GM04503 (cell line): ENCODE data around the gene FUT7.

Source experiments
- DNase-seq: peaks from one replicate; pipeline ENCODE4 v3.0.0-alpha.2; 2012; ENCODE audit warnings: low read depth

The FUT7 gene

DNA sequence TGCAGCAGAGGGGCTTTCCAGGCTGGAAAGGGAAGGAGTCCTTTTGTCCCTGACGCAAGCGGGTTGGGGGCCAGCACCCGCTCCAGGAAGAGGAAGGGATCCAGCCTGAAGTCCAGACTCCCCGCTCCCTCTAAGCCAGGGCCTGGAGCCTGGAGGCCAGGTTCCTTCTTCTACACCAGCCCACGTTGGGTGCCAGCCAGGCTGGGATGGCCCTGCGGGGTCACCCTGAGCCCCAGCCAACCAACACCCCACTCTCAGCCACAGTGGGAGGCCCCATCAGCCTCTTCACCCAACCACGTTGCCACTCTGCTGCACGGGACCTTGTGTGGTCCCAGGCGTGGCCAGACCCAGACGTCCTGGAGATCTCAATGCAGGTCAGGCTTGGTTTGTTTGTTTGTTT, 970 bp upstream of the FUT7 start:
- no peak for DNase-seq

DNA sequence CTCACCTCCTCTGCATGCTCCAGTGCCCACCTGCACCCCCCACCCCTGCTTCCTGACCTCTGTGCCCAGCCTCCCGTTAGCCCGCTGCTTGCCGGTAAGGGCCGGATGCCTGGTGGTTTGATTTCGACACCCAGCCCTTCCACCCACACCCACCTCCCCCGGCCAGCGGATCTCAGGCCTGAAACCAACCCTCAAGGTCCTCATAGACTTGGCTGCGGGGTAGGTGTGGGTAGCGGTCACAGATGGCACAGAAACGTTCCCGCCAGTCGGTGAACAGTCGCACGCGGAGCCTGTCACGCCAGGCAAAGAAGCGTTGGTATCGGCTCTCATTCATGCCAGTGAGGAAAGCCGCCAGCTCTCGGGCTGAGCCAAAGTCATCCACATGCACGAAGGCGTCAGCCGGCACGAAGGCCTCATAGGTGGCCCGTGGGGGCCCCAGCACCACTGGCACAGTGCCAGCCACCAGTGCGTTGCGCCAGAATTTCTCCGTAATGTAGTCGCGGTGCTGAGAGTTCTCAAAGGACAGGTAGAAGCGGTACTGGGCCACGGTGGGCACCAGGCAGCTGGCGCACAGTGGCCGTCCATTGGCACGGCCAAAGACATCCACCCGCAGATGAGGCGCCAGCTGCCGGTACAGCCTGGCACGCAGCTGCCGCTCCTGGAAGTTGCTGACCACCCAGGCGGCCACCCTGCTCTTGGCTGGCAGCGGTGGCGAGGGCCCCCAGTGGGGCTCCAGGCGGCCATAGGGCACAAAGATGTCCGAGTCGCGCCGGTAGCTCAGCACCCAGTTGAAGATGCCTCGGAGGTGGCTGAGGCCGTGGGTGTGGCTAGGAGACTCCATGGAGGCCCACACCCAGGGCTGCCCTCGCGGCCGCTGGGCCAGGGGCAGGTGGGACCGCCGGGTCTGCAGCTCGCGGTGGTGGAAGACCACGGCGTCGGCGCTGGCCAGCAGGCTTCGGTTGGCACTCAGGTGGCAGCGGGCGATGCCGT, 1.1 kb downstream of the FUT7 start:
- DNase-seq: no peak

GRCh38 chr9:137030006-137030405, 1.9 kb downstream of the FUT7 start:
- no peak for DNase-seq

DNA sequence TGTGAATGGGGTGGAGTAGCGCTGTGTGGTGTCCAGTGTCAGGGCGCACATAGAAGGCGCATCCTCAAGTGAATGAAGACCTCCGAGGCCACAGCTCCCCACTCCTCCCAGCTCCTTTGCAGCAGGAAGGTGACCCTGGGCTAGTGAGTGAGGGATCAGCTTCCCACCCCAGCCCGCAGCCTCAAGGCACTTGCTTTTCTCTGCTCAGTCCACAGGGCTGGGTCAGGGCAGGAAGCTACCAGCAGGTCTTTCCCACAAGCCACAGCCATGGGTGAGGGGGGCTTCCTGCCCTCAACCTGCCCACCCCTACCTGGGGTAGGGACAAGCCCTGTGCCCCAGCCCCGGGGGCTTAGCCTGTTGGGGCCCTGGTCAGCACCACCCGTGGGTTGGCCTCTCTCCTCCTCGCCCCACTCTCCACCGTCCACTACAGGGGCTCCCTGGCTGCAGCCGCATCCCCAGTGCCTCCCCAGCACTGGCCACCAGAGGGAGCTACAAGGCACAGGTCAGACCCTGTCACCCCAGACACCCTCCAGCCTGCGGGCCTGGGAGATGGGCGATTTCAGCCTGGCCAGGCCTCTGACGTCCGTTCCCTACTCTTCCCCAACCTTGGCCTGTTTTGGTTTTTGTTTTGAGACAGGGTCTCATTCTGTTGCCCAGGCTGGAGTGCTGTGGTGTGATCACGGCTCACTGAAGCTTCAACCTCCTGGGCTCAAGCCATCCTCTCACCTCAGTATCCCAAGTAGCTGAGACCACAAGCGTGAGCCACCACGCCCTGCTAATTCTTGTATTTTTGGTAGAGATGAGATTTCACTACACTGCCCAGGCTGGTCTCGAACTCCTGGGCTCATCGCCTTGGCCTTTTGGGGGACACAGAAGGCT, 2.6 kb downstream of the FUT7 start:
- DNase-seq: no peak

DNA sequence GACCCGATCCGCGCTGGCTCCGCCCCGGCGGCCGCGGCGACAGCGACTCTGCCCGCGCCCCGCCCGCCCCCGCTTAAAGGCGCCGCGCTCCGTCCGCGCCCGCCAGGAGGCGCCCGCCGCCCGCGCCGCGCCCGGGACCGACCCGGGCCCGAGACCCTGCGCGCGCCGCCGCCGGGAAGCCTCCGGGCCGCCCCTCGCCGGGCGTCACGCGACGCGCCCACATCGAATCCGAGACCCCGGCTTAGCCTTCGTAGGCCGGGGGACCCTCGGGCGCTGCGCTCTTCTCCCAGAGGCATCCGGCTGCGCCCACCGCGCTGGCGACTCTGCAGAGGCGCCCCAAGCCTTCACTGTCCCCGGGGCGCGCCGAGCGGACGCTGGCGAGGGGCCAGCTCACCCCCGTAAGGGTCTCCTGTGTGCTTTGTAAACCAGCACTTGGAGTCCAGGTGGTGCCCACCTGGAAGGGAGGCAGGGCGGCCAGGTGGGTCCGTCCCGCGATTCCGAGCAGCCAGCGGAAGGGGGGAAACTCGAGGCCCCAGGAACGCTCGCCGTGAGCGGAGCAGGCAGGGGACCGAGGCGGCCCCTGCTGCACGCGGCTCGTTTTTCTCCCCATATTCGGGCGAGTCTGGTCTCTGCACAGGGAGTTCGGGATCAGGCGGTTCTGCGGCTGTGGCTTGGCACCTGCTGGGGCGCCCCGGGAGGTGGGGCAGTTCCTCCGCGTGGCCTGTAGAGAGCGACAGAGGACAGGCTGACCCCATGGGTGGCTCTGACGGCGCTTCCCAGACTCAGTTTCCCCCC, 3.4 kb downstream of the FUT7 start:
- DNase-seq: no peak

DNA sequence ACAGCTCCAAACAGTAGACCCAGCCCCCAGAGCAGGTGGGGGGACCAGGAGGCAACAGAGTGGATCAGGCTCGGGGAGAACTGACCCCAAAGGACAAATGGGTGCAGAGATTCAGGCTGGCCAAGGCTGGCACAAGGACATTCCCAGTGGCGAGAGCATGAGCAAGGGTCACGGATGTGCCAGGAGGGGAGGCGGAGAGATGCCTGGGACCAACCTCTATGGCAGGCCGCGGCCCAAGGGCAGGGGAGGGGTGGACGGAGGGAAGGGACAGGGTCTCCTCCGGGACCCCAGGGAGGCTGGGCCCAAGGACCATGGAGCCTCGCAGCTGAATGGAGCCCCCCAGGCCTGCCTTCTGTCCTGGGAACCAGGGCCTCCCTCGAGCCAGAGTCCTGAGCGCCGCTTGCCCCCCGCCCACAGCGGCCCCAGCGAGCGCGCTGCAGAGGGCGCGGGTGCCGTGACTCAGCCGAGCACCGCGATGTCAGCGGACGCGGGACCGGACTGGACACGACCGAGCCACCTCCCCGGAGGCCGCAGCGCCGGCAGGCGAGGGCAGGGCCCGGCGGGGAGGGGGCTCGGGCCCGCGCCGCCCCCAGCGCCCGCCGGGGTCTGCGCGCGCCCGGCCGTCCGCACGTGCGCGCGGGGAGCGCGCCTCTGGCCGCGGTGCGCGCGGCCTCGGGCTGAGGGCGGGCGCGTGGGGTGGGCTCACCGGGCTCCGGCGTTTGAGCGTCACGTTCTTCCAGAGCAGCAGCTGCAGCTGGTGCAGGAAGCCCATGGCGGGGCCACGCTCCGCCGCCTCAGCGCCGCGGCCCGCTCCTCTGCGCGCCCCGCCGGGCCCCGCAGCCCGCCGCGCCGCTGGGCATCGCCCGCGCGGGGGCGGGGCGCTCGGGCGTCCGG, 4.3 kb downstream of the FUT7 start, which contains the start of gene ABCA2:
Gene ABCA2, minus strand, starts transcription at position 869 of the 894 bp plus-strand sequence. Its CDS starts 97 bp downstream, at position 772.
- no peak for DNase-seq

DNA sequence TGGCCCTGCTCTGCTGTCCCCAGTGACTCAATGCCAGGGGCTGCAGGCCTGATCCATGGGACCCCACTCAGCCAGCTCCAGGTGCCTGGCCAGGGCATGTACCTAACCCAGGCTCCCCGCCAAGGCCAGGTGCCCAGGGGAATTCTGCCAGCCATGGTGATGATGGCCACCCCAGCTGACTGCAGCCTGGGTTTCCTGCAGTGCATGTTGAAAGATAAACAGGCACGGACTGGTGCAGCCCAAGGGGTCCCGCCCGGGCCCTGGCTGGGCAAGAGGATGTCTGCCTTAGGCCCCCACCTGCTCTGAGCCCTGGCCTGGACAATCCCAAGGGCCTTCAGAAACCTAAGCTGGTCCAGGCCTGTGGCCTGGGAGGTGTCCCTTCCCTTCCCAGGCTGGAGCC, 5.1 kb downstream of the FUT7 start:
- no peak for DNase-seq

DNA sequence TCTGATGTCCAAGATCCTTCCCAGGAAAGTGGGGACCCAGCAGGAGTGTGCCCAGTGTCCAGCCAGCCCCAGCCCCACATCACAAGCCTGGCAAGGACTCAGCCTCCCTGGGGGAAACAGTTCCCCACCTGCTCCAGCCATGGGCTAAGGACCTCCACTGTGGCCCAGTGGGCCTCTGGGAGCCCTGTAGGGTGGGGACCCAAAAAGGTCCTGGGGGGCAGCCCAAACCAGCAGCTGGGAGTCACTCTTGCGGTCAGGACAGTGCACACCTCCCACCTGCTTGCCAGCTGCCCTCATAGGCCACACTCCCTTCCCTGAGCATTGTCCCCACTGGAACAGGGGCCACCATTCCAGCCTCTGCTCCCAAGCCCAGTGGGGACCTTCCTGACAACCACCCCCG, 5.5 kb downstream of the FUT7 start:
- no peak for DNase-seq

DNA sequence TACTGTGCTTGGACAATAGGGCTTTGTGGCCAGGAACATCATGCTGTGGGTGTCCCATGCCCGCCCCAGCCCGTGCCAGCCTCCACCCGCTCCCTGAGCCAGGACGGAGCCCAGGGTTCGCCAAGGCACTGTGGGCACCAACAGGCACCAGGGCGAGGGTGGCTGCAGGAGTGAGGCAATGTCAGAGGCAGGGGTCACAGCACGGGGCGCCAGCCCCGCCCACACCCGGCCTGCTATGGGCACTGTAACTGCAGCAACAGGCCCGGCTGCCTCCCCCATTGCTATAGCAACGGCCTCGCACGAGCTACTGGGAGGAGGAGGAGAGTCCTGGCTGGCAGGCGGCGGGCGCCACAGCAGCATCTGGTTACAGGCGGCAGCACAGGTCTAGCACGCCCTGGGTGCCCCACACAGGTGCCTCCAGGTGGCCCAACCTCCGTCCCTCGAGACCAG, 6.3 kb downstream of the FUT7 start:
- no peak for DNase-seq

GRCh38 chr9:137023583-137023991, 8.3 kb downstream of the FUT7 start:
- no peak for DNase-seq

DNA sequence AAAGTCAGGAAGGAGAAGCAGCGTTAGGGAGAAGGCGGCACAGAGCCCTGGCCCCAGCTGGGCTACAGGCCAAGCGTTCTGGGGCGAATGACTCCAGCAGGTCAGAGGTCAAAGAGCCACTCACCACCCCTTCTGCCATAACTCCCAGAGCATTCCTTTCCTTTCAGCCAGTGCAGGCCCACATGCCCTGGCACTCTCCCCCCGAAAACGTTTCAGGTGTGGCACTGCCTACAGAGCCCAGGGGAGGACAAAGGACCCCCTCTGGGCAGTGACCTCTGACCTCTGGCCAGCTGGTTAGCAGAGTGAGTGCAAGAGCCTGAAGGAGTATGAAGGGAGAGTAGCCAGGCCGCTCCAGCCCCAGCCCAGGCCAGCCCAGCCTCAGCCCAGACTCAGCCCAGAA, 8.7 kb downstream of the FUT7 start:
- no peak for DNase-seq

DNA sequence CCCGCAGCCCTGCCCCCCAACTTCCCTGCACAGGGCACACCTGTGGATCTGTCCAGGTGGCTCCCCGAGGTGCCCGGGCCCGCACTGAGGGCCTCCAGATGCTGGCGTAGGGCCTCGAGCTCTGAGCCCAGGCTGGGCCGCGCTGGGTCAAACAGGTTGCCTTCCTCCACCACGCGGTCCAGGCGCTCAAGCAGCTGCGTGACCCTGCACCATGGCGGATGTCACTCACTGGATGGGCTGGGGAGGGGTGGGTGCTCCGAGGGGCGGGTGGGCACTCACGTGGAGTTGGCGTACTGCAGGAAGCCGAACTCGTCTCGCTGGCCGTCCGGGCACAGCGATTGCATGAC, 9.3 kb downstream of the FUT7 start:
- no peak for DNase-seq

GRCh38 chr9:137021979-137022661, 9.8 kb downstream of the FUT7 start:
- DNase-seq: no peak

DNA sequence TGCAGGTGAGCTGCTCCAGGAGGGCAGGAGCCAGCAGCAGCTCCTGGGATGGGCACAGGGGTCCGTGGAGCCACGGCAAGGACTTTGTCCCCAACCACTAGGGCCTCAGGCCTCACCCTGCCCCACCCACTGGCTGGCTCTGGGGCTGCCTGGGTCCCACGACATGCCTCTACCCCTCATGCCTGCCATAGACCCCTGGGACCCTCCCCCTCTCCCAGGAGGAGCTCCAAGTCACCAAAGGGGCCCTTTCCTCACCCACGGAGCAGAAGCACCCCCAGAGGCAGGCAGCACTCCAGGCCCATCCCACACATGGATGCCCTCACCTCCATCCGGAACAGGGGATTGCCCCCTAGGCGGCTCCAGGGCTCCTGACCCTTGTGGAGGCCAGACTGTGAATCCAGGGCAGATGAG, 10.3 kb downstream of the FUT7 start:
- no peak for DNase-seq

DNA sequence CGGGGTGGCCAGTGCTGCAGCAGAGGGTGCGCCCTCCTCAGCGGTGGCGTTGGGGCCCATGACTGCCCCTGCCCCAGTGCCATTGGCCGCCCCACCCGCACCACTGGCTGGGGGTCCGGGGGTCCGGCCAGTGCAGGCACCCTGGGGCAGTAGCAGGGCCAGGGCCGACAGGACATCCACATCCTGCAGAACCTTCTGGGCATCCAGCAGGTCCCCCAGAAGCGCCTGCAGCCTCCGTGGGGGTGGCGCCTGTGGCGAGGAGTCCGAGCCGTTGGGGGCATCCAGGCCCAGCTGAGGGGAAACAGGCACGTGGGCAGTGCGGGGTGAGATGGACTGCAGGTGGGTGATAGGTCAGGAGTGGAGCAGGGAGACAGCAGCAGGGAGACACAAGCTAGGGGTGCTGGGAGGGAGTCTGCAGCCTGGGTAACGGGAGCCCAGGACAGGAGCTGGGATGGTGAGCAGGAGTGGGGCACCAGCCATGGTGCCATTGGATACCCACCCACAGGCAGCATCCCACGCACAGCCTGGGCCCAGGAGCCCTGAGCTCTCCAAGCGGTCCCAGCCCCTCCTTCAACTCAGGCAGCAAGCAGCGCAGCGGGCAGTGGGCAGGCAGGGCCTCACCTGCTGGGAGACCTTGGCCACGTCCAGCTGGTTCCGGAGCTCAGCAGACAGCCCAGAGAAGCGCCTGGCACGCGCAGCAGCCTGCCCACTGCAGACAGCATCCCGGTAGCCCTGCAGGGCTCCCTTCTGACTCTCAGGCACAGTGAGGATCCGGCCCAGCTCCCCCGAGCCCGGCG, 10.9 kb downstream of the FUT7 start:
- DNase-seq: no peak

DNA sequence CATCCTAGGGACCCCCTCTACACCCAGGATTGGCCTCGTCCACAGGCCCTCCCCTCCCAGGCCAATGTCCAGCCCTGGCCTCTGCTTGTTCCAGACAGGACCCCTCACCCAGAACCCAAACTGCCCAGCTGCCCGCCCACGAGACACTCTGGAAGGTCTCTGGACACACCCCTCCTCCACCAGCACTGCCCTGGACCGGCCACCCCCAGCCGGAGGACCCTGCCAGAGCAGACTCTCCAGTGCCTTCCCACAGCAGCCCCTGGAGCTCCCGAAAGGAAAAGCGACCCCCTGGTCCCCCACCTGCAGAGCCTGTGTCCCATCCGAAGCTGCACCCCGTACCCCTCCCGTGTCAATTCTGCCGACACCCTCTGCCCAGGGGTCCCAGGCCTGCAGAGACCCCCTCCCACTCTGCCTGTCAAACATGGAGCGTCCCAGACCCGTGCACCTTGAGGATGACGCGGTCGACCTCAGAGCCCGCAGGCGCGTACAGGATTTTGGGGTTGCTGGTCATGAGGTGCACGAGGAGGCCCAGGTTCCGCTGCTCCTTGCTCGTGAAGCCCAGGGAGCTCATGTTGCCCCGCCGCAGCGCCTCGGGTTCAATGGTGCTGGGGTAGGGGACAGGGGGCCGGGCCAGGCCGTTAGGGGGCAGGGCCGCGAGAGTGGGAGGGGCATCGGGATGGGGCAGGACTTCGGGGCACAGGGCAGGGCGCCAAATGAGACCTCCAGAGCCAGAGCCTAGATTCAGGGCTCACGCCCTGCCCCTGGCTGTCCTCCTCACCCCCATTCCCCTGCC, 11.8 kb downstream of the FUT7 start:
- no peak for DNase-seq

DNA sequence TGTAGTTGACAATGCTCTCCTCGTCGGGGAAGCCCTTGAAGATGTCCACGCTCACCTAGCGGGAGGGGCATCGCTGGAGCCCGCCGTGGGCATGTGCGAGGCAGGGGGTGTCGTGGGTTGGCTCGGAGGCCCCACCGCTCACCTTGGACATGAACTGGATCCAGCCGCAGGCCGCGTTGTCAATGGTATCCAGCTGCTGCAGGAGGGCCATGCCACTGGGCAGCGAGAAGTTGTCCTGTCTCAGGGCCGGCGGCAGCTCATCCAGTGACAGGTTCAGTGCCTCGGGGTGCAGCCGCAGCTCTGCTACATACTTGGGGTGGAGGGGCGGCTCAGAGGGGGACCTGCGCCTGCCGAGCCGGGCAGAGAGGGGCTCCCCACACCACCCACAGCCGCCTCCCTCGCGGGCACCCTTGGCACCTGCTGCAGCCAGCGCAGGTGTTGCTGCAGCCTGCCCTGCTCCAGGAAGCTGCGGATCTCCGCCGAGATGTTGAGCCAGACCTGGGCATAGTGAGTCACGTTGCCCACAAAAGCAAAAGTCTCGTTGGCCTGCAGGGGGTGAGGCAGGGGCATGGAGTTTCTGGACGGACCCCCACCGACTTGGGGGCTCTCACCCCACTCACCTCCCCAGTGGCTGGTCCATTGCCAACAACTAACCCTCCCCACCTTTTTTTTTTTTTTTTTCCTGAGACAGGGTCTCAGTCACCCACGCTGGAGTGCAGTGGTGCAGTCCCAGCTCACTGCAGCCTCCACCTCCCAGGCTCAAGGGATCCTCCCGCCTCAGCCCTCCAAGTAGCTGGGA, 12.9 kb downstream of the FUT7 start:
- DNase-seq: no peak
